ENCODE measurements around the gene TMPRSS11D.

TMPRSS11D gene

GRCh38 chr4:67911638-67912037 is 27.8 kb upstream of the TMPRSS11D start:
- Histone ChIP-seq H3K9me3 (ENCODE audit: control insufficient read depth, insufficient read depth, low read length) (no peaks in the 10 kb centered on the region), H3K4me3 (ENCODE audit: low read depth, low read length) (no peak overlapping the region), H3K27ac (ENCODE audit: low read depth, low read length) (peak overlapping the region; percentile 28), H3K27me3 (ENCODE audit: control insufficient read depth, insufficient read depth, low read length) (no peaks in the 10 kb centered on the region), H3K9ac (ENCODE audit: low read depth, low read length) (no peak overlapping the region), H3K36me3 (ENCODE audit: control insufficient read depth, insufficient read depth, low read length) (no peaks in the 10 kb centered on the region), H3K4me1 (ENCODE audit: control insufficient read depth, insufficient read depth, low read length) (no peaks in the 10 kb centered on the region)

DNA sequence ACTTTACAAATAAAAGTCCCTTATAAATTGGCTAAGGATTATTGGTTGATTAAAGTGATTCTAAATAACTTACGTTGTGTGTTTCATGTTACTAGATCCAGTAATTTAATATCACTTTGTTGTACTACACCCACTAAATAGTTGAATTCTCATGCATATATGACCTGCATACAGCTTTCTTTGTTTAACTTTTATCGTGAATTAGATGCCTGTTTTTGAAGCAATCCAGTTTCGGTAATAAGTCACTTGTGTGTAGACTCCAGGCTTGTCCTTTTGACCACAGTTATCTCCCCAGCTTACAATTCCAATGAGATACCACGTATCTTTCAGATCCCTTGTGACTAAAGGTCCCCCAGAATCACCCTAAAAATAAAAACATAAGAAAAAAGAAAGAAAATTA is 27.3 kb upstream of the TMPRSS11D start:
- H3K4me3 ChIP-seq (ENCODE audit: low read depth, low read length), result no peak overlapping the region
- peak overlapping the region; percentile 28 for H3K27ac ChIP-seq (ENCODE audit: low read depth, low read length)
- H3K27me3 ChIP-seq (ENCODE audit: control insufficient read depth, insufficient read depth, low read length), result no peaks in the 10 kb centered on the region
- no peaks in the 10 kb centered on the region for H3K36me3 ChIP-seq (ENCODE audit: control insufficient read depth, insufficient read depth, low read length)
- no peaks in the 10 kb centered on the region for H3K4me1 ChIP-seq (ENCODE audit: control insufficient read depth, insufficient read depth, low read length)
- no peak overlapping the region for H3K9ac ChIP-seq (ENCODE audit: low read depth, low read length)
- H3K9me3 ChIP-seq (ENCODE audit: control insufficient read depth, insufficient read depth, low read length), result no peaks in the 10 kb centered on the region

DNA sequence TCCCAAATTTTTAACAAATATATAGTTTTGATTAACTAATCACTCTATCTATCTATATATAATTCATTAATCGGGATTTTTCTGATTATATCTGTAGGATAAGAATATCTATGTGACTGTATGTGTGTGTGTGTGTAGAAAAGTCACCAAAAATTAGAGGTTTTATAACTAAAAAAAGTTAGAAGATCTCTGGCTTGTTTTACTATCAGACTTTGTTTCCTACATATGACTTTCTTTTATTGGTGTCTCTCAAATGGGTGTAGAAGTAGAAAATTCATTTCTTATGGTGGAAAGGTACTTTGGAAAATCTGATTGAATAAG is 26.7 kb upstream of the TMPRSS11D start:
- H3K27ac ChIP-seq (ENCODE audit: low read depth, low read length), result no peak overlapping the region
- no peaks in the 10 kb centered on the region for H3K9me3 ChIP-seq (ENCODE audit: control insufficient read depth, insufficient read depth, low read length)
- H3K36me3 ChIP-seq (ENCODE audit: control insufficient read depth, insufficient read depth, low read length), result no peaks in the 10 kb centered on the region
- H3K9ac ChIP-seq (ENCODE audit: low read depth, low read length), result no peak overlapping the region
- no peaks in the 10 kb centered on the region for H3K27me3 ChIP-seq (ENCODE audit: control insufficient read depth, insufficient read depth, low read length)
- no peaks in the 10 kb centered on the region for H3K4me1 ChIP-seq (ENCODE audit: control insufficient read depth, insufficient read depth, low read length)
- H3K4me3 ChIP-seq (ENCODE audit: low read depth, low read length), result no peak overlapping the region

GRCh38 chr4:67909905-67910584 is 26.2 kb upstream of the TMPRSS11D start:
- Histone ChIP-seq H3K36me3 (ENCODE audit: control insufficient read depth, insufficient read depth, low read length) (no peaks in the 10 kb centered on the region), H3K9me3 (ENCODE audit: control insufficient read depth, insufficient read depth, low read length) (no peaks in the 10 kb centered on the region), H3K4me3 (ENCODE audit: low read depth, low read length) (no peak overlapping the region), H3K9ac (ENCODE audit: low read depth, low read length) (no peak overlapping the region), H3K27me3 (ENCODE audit: control insufficient read depth, insufficient read depth, low read length) (no peaks in the 10 kb centered on the region), H3K4me1 (ENCODE audit: control insufficient read depth, insufficient read depth, low read length) (no peaks in the 10 kb centered on the region), H3K27ac (ENCODE audit: low read depth, low read length) (no peak overlapping the region)

DNA sequence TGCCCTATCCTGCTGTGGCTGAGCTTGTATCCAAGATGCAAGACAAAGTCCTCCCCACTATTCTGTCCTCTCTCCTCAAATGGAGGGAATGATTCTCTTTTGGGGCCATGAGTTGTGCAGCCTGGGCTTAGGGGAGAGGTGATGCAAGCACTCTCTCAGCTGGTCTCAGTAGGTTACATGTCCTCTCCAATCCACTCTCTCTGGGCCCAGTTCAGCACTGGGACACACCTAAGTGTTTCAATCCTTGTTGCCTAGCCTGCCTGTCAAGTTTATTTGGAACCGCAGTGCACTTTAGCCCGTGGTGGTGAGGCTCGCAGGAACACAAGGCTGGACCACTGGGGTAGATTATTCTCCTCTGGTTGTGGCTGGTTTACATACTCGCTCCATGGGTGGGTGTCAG is 23.8 kb upstream of the TMPRSS11D start:
- Histone ChIP-seq H3K36me3 (ENCODE audit: control insufficient read depth, insufficient read depth, low read length) (no peaks in the 10 kb centered on the region), H3K27me3 (ENCODE audit: control insufficient read depth, insufficient read depth, low read length) (no peaks in the 10 kb centered on the region), H3K9ac (ENCODE audit: low read depth, low read length) (no peak overlapping the region), H3K4me1 (ENCODE audit: control insufficient read depth, insufficient read depth, low read length) (no peaks in the 10 kb centered on the region), H3K27ac (ENCODE audit: low read depth, low read length) (no peak overlapping the region), H3K9me3 (ENCODE audit: control insufficient read depth, insufficient read depth, low read length) (no peaks in the 10 kb centered on the region), H3K4me3 (ENCODE audit: low read depth, low read length) (no peak overlapping the region)

GRCh38 chr4:67899096-67899495 is 15.3 kb upstream of the TMPRSS11D start:
- no peaks in the 10 kb centered on the region for H3K9me3 ChIP-seq (ENCODE audit: control insufficient read depth, insufficient read depth, low read length)
- no peaks in the 10 kb centered on the region for H3K27me3 ChIP-seq (ENCODE audit: control insufficient read depth, insufficient read depth, low read length)
- H3K27ac ChIP-seq (ENCODE audit: low read depth, low read length), result no peak overlapping the region
- no peaks in the 10 kb centered on the region for H3K36me3 ChIP-seq (ENCODE audit: control insufficient read depth, insufficient read depth, low read length)
- H3K4me1 ChIP-seq (ENCODE audit: control insufficient read depth, insufficient read depth, low read length), result no peaks in the 10 kb centered on the region
- H3K9ac ChIP-seq (ENCODE audit: low read depth, low read length), result no peak overlapping the region
- H3K4me3 ChIP-seq (ENCODE audit: low read depth, low read length), result no peak overlapping the region

GRCh38 chr4:67897686-67898085 is 13.9 kb upstream of the TMPRSS11D start:
- Histone ChIP-seq H3K4me1 (ENCODE audit: control insufficient read depth, insufficient read depth, low read length) (peaks cover 4% of the 10 kb centered on the region; the same call in 1 of the 2 replicates), H3K27ac (ENCODE audit: low read depth, low read length) (no peak overlapping the region), H3K36me3 (ENCODE audit: control insufficient read depth, insufficient read depth, low read length) (no peaks in the 10 kb centered on the region), H3K27me3 (ENCODE audit: control insufficient read depth, insufficient read depth, low read length) (no peaks in the 10 kb centered on the region), H3K9ac (ENCODE audit: low read depth, low read length) (no peak overlapping the region), H3K9me3 (ENCODE audit: control insufficient read depth, insufficient read depth, low read length) (no peaks in the 10 kb centered on the region), H3K4me3 (ENCODE audit: low read depth, low read length) (no peak overlapping the region)

- Histone ChIP-seq H3K4me1 (ENCODE audit: control insufficient read depth, insufficient read depth, low read length) (peaks cover 6% of the 10 kb centered on the region; the same call in 1 of the 2 replicates), H3K9me3 (ENCODE audit: control insufficient read depth, insufficient read depth, low read length) (no peaks in the 10 kb centered on the region), H3K27me3 (ENCODE audit: control insufficient read depth, insufficient read depth, low read length) (no peaks in the 10 kb centered on the region), H3K27ac (ENCODE audit: low read depth, low read length) (no peak overlapping the region), H3K4me3 (ENCODE audit: low read depth, low read length) (no peak overlapping the region), H3K36me3 (ENCODE audit: control insufficient read depth, insufficient read depth, low read length) (no peaks in the 10 kb centered on the region), H3K9ac (ENCODE audit: low read depth, low read length) (no peak overlapping the region)
These were observed 12.7 kb upstream of the TMPRSS11D start for GRCh38 chr4:67896421-67897065.

GRCh38 chr4:67894659-67895058 is 10.9 kb upstream of the TMPRSS11D start:
- Histone ChIP-seq H3K4me1 (ENCODE audit: control insufficient read depth, insufficient read depth, low read length) (peaks cover 6% of the 10 kb centered on the region; the same call in 1 of the 2 replicates), H3K27ac (ENCODE audit: low read depth, low read length) (no peak overlapping the region), H3K4me3 (ENCODE audit: low read depth, low read length) (no peak overlapping the region), H3K9me3 (ENCODE audit: control insufficient read depth, insufficient read depth, low read length) (no peaks in the 10 kb centered on the region), H3K27me3 (ENCODE audit: control insufficient read depth, insufficient read depth, low read length) (no peaks in the 10 kb centered on the region), H3K36me3 (ENCODE audit: control insufficient read depth, insufficient read depth, low read length) (no peaks in the 10 kb centered on the region), H3K9ac (ENCODE audit: low read depth, low read length) (no peak overlapping the region)

GRCh38 chr4:67892905-67893304 is 9.1 kb upstream of the TMPRSS11D start:
- Histone ChIP-seq H3K4me3 (ENCODE audit: low read depth, low read length) (no peak overlapping the region), H3K9me3 (ENCODE audit: control insufficient read depth, insufficient read depth, low read length) (no peaks in the 10 kb centered on the region), H3K9ac (ENCODE audit: low read depth, low read length) (no peak overlapping the region), H3K36me3 (ENCODE audit: control insufficient read depth, insufficient read depth, low read length) (no peaks in the 10 kb centered on the region), H3K27me3 (ENCODE audit: control insufficient read depth, insufficient read depth, low read length) (no peaks in the 10 kb centered on the region), H3K27ac (ENCODE audit: low read depth, low read length) (no peak overlapping the region), H3K4me1 (ENCODE audit: control insufficient read depth, insufficient read depth, low read length) (peaks cover 6% of the 10 kb centered on the region; the same call in 1 of the 2 replicates)

GRCh38 chr4:67892253-67892652 is 8.5 kb upstream of the TMPRSS11D start:
- Histone ChIP-seq H3K36me3 (ENCODE audit: control insufficient read depth, insufficient read depth, low read length) (no peaks in the 10 kb centered on the region), H3K27me3 (ENCODE audit: control insufficient read depth, insufficient read depth, low read length) (no peaks in the 10 kb centered on the region), H3K9me3 (ENCODE audit: control insufficient read depth, insufficient read depth, low read length) (no peaks in the 10 kb centered on the region), H3K4me3 (ENCODE audit: low read depth, low read length) (no peak overlapping the region), H3K27ac (ENCODE audit: low read depth, low read length) (no peak overlapping the region), H3K4me1 (ENCODE audit: control insufficient read depth, insufficient read depth, low read length) (peaks cover 6% of the 10 kb centered on the region; the same call in 1 of the 2 replicates), H3K9ac (ENCODE audit: low read depth, low read length) (no peak overlapping the region)
